Loucy (cell line): ENCODE data around the gene WDHD1.
A peak's percentile ranks its signal among the peaks of the same experiment; 100 is the strongest.

Experiments
- EZH2phosphoT487 ChIP-seq: fragments of 200-600 bp; IDR thresholded peaks from 2 replicates; pipeline ENCODE4 v1.6.1; 2018; ENCODE audit warnings: antibody characterized with exemption, mild to moderate bottlenecking, moderate library complexity, borderline replicate concordance
- TF ChIP-seq, protein P1 (sequence below): fragments of 200-600 bp; sonication (generic); conservative IDR thresholded peaks from 2 replicates; pipeline ENCODE4 v1.5.1; 2014; ENCODE audit warnings: mild to moderate bottlenecking, antibody characterized with exemption, low read length

DNA sequence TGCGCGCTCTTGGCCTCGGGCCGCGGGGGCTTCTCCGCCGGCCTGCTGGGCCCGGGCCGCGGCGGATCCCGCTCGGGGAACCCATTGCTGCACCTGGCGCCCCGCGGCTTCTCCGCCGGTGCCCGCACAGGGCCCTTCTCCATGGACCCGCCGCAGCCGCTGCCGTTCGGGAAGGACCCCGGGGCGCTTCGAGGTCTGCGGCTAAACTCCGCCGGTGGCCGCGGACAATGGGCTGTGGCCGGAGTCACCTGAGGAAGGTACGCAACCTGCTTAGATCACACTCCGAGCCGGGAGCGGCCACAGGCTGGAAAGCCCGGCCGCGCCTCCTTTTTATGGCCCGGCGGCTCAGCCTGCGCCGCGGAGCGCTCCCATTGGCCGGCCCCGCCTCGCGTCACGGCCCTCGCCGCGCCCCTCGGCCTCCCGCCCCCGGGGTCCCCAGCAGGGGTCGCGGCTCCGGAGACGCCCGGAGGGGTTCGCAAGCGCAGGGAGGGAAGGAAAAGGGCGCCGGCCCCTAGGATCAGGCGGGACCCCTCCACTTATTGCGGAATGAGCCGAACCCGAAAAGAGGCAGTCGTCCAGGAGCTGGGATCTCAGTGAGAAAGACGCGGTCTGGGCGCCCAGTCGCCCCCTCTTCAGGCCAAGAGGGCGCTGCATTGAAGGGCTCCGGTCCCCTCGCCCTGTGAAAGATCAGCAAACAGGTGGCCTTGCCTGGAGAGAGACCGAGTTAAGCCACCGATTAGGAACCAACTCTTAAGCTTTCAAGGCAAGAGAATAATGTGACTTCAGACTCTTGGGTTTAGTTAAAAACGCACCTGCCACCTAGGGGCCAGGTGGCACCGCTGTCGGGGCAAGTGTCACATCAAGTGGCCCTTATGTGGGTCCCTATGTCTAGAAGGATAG lies 124.1 kb downstream of the WDHD1 start, which contains the start of gene GCH1:
- TF ChIP-seq, protein P1, sequence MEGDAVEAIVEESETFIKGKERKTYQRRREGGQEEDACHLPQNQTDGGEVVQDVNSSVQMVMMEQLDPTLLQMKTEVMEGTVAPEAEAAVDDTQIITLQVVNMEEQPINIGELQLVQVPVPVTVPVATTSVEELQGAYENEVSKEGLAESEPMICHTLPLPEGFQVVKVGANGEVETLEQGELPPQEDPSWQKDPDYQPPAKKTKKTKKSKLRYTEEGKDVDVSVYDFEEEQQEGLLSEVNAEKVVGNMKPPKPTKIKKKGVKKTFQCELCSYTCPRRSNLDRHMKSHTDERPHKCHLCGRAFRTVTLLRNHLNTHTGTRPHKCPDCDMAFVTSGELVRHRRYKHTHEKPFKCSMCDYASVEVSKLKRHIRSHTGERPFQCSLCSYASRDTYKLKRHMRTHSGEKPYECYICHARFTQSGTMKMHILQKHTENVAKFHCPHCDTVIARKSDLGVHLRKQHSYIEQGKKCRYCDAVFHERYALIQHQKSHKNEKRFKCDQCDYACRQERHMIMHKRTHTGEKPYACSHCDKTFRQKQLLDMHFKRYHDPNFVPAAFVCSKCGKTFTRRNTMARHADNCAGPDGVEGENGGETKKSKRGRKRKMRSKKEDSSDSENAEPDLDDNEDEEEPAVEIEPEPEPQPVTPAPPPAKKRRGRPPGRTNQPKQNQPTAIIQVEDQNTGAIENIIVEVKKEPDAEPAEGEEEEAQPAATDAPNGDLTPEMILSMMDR, result peak; percentile 73
- no peak for TF ChIP-seq EZH2phosphoT487
